SKM-1 treated with dmso at 0.1 percent for 144 hours (cell line): ENCODE results near the gene NCR3LG1.

Experiments used
- DNase-seq: peaks from one replicate; lab custom pipeline; 2025; ENCODE audit not compliant: unreplicated experiment; lab: John Stamatoyannopoulos, UW

The NCR3LG1 gene

GRCh38 chr11:17392872-17393271 is 41.3 kb downstream of the NCR3LG1 start:
- no peak for DNase-seq

- no peak for DNase-seq
Measured at GRCh38 chr11:17393472-17393871, 41.9 kb downstream of the NCR3LG1 start.

DNA sequence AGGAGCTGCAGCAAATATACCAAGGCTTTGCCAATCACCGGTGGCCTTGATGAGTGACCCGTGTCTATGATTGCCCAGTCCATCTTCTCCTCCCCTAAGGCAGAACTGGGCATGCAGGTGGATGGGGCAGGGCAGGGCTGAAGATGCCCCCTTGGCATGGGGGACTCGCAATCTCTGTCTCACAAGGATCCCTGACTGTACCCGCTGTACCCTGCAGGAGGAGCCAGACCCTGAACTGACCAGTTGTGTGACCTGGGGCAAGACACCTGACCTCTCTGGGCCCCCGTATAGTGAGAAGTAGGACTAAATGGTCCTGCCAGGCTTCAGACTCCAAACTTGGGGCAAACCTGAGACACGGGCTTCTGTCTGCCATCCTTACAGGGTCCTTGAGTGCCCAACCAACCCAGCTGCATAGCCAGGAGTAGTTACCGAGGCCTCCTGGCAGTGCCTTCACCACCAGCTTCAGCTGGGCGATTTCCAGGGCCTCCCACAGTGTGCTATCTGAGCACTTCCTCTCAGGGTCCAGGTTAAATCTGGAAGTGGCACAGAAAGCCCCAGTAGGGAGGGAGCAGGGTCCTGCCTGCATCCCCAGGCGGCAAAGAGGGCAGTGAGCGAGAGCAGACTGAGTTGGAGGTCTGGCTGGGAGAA is 43.3 kb downstream of the NCR3LG1 start:
- no peak for DNase-seq

DNA sequence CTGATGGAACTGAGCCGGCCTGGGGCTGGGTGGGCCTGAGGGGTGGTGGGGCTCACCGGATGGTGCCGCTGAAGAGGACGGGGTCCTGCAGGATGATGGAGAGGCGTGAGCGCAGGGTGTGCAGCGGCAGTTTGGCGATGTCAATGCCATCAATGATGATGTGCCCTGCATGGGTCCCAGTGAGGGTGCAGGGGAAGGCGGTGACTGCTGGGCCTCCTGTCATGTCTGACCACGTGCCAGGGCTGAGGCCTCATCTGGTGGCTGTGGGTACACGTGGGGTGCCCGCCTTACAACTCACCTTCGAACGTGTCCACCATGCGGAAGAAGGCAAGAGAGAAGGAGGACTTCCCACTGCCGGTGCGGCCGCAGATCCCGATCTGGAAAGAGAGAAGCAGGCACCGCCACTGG is 44.0 kb downstream of the NCR3LG1 start:
- peak; percentile 2 for DNase-seq

- DNase-seq: no peak
Measured at GRCh38 chr11:17395978-17396377, 44.4 kb downstream of the NCR3LG1 start.

DNA sequence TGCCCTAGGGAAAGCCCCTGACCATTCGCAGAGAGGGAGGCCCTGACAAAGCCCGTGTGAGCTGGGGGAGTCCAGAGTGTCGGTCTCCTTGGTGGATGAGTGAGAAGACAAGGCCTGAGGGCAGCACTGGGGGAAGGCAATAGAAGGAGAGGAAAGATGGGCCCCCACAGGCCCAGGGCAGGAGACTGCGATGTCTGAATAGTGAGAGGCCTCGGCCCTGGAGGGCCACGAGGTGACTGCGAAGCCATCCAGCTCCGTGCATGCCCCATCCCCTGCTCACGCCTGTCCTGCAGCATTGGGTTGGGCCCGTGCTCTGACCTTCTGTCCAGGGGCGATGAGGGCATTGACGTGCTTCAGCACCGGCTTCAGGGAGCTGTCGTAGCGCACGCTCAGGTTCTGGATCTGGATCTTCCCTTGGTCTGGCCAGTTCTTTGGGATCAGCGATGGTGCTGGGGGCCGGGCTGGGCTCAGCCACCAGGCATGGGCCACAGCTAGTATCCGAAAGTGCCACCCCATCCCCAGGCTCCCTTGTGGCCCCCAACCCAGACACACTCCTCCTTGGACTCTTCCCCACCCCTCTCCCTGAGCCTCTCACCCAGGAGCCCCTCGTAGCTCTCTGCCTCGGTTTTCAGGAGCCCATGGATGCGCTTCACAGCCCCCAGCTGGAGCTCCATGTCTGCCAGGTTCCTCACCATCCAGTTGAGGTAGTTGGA is 45.2 kb downstream of the NCR3LG1 start:
- no peak for DNase-seq

- no peak for DNase-seq
Measured at GRCh38 chr11:17397311-17398002, 45.9 kb downstream of the NCR3LG1 start.

- DNase-seq: no peak
Measured at GRCh38 chr11:17399236-17399635, 47.6 kb downstream of the NCR3LG1 start.

DNA sequence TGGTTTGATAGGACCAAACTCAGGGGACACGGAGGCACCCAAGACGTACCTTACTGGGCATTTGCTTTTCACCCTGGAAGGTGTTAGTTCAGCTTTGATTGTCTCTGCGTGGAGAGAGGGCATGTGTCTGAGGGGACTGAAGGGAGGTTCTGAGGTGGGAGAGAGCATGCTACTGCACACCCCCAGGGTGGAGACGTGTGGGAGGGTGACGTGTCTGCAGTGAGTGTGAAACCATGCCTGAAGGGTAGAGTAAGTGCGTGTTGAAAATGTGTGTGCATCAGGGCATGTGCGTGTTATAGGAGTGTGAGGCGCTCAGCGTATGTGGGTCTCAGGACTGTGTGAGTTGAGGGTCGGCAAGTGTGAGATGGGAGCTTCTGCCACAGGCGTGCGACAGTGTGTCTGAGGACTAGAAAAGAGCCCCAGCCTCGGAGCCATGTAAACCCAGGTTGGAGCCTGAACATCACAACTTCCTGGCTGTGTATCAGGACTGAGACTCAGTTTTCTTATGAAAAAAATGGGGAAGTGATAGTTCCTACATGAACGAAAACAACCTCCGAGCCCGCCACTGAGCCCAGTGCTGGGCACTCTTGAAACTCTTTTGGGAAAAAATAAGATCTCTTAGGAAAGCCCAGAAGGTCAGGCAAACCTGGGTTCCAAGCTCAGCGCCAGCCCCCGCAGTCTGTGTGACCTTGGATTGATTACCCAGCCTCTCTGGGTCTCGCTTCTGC is 48.6 kb downstream of the NCR3LG1 start:
- no peak for DNase-seq

DNA sequence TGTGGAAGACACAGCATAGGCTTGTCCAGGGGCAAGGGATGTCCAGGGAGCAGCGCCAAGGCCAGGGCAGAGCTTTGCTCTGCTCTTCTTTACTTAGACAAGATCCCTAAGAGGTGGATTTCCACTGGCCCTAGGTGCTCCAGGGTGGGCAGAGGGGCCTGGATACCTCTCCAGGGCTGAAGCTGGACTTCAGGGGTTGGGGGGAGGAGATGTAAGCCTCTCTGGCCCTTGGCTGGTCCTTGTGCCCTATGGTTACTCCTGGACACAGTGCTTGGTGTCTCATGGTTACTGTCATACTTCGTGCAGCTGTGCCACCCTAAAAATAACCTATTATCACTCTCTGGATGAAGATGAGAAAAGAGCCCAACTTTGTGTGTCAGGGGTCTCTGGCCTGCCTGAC is 49.7 kb downstream of the NCR3LG1 start:
- DNase-seq: no peak

DNA sequence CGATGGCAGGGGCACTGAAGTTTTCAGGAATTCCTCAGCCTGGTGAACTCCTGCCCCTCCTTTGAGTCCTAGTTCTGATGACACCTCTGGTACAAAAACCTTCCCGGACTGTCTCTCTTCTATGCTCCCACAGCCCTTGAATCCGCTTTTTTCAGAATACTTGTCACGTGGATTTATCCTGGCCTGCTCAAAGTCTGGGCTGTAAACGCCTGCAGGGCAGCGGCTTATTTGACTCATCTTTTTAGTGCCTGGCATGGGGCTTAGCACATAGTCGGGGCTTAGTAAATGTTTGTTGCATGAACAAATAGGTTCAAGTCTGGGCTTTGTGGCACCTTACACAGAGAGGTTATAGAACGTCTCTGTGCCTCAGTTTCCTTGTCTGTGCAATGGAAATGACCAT is 50.2 kb downstream of the NCR3LG1 start:
- no peak for DNase-seq

GRCh38 chr11:17402486-17402885 is 50.9 kb downstream of the NCR3LG1 start:
- no peak for DNase-seq

GRCh38 chr11:17403980-17404759 is 52.6 kb downstream of the NCR3LG1 start:
- DNase-seq: no peak

DNA sequence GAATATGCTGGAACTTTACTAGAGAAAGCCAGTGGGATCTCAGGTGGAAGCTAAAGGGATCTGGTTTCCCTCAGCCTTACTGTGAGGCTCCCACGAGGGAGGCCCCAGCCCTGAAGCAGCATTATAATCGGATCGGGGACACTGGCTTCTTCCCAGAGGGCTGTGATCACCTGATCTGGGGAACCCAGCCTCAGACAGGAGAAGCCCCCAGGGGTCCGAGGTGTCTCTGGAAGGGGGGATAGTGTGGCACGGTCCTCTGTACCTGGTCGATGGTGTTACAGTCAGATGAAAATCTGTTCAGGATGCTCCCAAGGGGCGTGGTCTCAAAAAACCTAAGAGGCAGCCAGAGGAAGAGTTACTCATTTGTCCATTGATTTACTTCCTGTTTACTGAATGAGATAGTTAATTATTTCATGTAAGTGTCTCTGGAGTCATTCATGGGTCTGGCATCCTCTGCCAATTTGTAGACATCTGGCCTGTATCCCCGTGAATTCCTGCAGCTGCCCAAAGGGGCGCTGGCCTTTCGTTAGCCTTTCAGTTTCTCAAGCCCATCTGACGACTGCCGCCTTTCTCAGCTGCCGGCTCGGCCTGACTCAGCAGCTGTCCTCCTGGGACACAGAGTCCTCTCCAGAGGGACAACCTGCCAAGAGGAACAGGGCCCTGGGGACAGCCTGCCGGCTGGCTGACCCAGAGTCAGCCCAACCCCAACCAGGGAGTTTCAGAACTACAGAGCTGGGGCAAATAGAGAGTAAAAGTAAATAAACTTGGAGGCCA is 53.8 kb downstream of the NCR3LG1 start:
- DNase-seq: no peak

DNA sequence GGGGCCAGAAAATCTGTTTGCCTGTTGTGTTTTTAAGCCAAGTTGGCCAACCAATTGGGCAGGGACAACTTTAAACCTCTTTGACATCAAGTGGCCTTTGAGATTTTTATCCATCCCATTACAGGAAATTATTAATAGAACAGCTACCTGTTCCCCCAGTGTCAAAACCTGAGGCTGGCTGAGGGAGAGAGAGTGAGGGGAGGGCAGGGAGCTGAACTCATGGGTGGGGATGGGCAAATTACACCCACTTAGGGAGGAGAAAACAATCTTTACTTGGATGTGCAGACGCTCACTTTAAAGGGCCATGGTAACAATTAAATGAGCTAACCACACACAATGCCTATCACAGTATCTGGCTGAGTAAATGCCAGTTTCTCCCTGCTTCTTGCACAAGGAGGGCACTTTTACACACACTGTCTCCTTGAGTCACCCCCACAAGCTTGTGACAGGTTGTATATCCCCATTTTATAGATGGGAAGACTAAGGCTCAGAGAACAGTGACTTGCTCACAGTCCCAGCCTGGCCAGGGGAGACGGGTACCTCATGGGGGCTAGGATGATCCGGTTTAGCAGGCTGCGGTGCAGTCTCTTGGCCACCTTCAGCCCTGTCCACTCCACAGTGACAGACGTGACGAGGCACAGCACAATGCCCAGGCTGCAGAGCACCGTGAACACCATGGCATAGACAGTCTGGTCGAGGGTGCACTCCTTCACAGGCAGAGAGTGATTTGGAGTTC is 54.6 kb downstream of the NCR3LG1 start:
- no peak for DNase-seq

DNA sequence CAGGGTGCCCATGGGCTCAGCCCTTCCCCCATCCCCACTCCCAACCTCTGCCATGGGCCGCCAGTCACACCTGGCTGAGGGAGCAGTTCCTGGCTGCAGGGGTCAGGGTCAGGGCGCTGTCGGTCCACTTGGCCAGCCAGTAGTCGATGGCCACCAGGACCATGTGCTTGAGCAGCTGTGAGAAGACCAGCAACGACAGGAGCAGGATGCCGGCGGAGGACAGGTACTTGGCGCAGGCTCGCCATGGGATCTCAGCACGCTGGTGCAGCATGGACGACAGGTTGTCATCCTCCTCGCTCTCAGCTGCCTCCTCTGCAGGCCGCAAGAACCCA is 55.2 kb downstream of the NCR3LG1 start:
- no peak for DNase-seq

- DNase-seq: no peak
Measured at GRCh38 chr11:17407575-17407974, 56.0 kb downstream of the NCR3LG1 start.

DNA sequence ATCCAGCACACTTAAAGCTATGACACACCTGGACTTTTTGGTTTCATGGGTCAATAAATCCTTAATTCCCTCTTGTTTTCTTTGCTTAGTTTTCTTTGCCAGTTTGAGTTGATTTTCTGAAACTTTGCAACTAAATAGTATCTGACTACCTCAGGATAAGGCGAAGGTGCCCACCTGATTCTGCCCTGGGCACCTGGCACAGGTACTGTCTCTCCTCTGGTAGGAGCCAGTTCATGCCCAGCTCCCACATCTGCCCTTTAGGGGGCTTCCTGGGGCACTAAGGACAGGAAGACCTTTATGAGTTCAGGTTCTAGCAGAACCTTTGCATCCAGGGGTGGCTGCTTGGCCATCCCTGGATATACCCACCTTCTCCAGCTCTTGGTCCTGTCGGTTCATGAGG is 56.4 kb downstream of the NCR3LG1 start:
- no peak for DNase-seq

DNA sequence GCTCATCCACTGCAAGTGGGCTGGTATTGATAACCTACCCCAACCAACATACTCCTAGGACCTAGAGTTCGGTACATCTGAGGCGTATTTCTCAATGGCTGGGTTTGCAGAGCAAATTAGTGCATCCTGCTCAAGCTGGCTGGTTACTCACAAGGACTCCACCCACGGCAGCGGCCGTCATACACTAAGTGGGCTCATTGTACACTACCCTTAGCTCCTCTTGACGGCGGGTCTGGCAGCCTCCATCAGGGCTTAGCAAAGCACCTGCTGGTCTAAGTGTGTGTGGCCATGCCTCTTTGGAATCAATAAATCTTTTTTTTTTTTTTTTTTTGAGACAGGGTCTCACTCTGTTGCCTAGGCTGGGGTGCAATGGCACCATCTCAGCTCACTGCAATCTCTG is 57.0 kb downstream of the NCR3LG1 start:
- no peak for DNase-seq
